AG10803 (cell line): ENCODE results near the gene ALOX12B.

Experiments
- DNase-seq: peaks from one replicate; pipeline ENCODE4 v3.0.0; 2010; ENCODE audit warnings: low read depth
- H3K4me3 ChIP-seq: 2 replicates; pipeline ENCODE4 v1.5.1; 2011; ENCODE audit warnings: mild to moderate bottlenecking, low read length, control low read depth
- TF ChIP-seq, protein P1 (sequence below): conservative IDR thresholded peaks from 2 replicates; pipeline ENCODE4 v1.5.1; 2011; ENCODE audit warnings: mild to moderate bottlenecking, low read length, control low read depth, inconsistent platforms

Gene ALOX12B

DNA sequence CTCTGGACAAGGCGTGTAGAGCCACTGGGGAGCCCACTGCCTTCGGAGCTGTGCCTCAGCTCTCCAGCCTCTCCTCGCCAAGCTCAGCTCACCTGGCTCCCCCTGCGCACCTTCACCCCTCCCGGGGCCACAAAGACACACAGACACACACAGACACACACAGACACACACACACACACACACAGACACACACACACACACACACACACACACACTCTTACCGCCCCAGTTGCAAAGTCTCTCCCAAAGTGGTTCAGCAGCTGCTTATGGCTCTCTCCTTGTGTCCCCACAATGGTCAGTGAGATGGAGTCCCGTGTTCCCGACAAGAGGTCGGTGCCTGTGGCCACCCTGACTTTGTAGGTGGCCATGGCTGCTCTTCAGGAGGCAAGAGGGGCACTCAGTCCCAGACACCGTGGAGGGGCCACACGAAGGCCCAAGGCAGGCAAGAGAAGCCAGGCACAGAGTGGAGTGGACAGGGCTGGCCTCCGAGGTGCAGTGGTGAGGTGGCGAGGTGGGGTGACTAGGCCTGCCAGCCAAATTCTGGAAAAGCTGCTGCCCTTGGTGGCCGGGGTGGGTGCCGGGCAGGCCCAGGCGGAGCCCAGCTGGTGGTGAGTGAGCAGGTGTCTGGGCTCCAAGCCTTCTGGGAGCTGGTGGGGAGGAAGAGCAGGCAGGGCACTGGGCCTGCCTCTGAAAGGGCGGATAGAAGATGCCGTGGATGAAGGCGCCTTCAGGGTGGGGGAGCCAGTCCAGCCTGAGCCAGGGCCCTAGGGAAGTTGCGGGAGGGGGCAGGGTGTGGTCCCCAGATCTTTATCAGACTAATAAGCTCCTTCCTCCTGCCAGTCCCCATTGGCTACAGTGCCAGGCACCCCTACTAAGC is at the start of gene ALOX12B:
Gene ALOX12B, minus strand, starts transcription at position 642 of the 877 bp plus-strand sequence. Its CDS starts 274 bp downstream, at position 368.
- DNase-seq = no peak
- TF ChIP-seq, protein P1, sequence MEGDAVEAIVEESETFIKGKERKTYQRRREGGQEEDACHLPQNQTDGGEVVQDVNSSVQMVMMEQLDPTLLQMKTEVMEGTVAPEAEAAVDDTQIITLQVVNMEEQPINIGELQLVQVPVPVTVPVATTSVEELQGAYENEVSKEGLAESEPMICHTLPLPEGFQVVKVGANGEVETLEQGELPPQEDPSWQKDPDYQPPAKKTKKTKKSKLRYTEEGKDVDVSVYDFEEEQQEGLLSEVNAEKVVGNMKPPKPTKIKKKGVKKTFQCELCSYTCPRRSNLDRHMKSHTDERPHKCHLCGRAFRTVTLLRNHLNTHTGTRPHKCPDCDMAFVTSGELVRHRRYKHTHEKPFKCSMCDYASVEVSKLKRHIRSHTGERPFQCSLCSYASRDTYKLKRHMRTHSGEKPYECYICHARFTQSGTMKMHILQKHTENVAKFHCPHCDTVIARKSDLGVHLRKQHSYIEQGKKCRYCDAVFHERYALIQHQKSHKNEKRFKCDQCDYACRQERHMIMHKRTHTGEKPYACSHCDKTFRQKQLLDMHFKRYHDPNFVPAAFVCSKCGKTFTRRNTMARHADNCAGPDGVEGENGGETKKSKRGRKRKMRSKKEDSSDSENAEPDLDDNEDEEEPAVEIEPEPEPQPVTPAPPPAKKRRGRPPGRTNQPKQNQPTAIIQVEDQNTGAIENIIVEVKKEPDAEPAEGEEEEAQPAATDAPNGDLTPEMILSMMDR = no peak
- H3K4me3 ChIP-seq = no peak within 1 kb of the TSS

DNA sequence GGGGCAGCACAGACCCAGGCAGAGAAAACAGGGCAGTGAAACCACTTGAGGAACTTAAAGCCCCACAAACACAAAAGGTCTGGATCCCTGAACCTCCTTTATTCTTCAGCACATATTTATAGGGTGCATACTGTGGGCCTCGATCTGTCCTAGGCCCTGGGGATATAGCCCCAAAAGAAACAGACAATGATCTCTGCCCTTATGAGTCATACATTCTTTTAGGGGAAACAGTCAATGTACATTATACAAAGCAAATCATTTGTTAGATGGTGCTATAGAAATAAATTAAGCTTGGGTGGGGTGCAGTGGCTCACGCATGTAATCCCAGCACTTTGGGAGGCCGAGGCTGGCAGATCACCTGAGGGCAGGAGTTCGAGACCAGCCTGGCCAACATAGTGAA is 46.4 kb upstream of the ALOX12B start:
- no peak for DNase-seq
- no peak overlapping the region for H3K4me3 ChIP-seq
- TF ChIP-seq, protein P1 = no peak

DNA sequence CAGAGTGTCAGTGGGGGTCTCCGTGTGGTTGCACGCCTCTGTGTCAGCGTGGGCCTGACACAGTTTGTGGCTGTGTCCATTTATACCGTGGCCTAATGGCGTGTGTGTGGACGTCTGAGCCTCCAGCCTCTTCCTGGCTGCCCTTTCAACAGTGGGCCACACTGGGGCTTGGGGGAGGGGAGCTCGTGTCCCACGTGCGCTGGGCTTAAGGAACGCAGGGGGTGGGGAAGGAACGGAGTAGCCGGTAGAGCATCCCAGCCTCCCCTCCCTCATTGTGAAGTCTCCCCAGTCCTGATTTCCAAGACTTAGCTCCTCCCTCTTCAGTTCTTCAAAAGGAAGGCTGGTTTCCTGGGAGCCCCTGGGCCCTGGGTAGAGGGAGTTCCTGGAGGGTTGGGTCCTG is 45.9 kb upstream of the ALOX12B start:
- TF ChIP-seq, protein P1 = no peak
- no peak overlapping the region for H3K4me3 ChIP-seq
- DNase-seq = no peak

DNA sequence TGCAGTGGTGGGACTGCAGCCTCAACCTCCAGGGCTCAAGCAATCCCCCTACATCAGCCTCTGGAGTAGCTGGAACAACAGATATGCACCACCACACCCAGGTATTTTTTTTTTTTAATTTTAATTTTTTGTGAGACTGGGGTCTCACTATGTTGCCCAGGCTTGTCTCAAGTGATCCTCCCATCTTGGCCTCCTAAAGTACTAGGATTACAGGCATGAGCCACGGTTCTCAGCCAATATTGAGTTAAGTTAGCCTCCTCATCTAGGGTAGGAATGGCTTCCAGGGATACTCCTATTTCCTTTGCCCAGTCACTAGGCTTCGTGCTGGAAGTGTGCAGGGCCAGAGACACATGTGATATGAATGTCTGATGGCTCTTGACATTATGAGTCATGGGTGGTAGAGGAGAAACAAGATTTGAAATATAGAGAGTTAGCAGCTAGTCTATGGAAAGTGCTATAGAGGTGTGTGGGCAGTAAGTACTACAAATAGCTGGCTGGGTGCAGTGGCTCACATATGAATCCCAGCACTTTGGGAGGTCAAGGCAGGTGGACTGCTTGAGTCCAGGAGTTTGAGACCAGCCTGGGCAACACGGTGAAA is 44.4 kb upstream of the ALOX12B start:
- no peak overlapping the region for H3K4me3 ChIP-seq
- TF ChIP-seq, protein P1 = no peak
- DNase-seq = no peak

DNA sequence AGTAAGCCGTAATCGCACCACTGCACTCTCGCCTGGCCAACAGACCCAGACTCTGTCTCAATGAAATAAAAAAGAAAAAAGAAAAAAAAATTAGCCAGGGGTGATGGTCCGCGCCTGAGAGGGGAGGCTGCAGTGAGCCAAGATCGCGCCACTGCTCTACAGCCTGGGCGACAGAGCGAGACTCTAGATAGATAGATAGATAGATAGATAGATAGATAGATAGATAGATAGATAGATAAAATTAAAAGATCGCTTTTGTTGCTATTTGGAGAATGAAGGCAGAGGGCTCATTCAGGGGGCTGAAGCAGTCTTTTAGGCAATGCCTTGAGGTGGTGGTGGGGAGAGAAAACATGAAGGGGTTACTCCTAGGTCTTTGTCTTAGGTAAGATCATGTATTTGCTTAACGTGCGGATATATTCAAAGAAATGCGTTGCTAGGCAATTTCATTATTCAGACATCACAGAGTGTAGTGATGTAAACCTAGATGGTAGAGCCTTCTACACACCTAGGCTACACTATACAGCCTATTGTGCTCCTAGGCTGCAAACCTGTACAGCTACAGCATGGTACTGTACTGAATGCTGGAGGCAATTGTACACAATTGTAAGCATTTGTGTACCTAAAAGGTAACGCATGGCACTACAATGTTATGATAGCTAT is 40.7 kb upstream of the ALOX12B start:
- H3K4me3 ChIP-seq = no peak overlapping the region
- TF ChIP-seq, protein P1 = no peak
- DNase-seq = no peak

DNA sequence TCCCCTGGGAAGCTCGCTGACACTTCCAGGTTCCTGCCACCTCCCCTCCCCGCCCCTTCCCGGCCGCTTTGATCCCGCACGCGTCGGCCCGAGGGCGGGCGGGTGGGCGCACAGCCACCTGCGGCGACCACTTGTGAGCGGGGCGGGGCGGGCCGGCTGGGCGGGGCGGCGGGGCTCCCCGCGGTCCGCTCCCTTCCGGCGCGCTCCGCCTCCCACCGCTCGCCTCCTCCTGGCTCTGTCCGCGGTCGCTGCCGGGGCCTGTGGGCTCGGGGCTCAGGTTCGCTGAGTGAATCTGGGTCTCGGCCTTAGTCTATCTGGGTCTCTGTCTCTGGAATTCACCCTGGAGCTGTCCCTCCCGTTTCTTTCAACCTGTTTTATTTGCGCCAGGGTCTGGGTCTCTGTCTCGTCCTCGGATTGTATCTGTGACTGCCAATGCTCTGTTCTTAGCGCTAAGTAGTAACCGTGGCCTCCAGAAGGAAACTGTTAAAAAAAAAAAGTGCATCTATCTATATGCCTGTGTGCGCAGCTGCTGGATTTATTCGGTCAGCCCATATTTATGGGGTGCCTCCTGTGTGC is 39.1 kb upstream of the ALOX12B start:
- peak; percentile 39 for DNase-seq
- peak overlapping the region; percentile 74 for H3K4me3 ChIP-seq
- TF ChIP-seq, protein P1 = no peak
